Left forelimb (tissue), 1 donor: ENCODE data around the gene TBL1XR1.
"Not testable (repeated sequence)": the region's sequence is repeated elsewhere in the genome, so short reads cannot be mapped to it uniquely, and the experiment has no call there.

Experiments used
- DNase-seq: peaks from one replicate; pipeline ENCODE4 v3.0.0-alpha.2; 2018; ENCODE audit warnings: low spot score

TBL1XR1 gene

GRCh38 chr3:177141471-177141870, 55.8 kb downstream of the TBL1XR1 start:
- DNase-seq, result no peak

- DNase-seq, result not testable (repeated sequence)
These were observed 58.1 kb downstream of the TBL1XR1 start for GRCh38 chr3:177139220-177139619.

- no peak for DNase-seq
These were observed 59.2 kb downstream of the TBL1XR1 start for GRCh38 chr3:177137774-177138705.

- no peak for DNase-seq
These were observed 60.5 kb downstream of the TBL1XR1 start for GRCh38 chr3:177136741-177137140.

- DNase-seq, result no peak
These were observed 61.3 kb downstream of the TBL1XR1 start for GRCh38 chr3:177135841-177136492.

GRCh38 chr3:177134816-177135210, 62.5 kb downstream of the TBL1XR1 start:
- no peak for DNase-seq

- no peak for DNase-seq
These were observed 63.1 kb downstream of the TBL1XR1 start for GRCh38 chr3:177133860-177134815.

- DNase-seq, result no peak
These were observed 65.2 kb downstream of the TBL1XR1 start for GRCh38 chr3:177131927-177132636.

GRCh38 chr3:177127008-177127407, 70.3 kb downstream of the TBL1XR1 start:
- no peak for DNase-seq

- no peak for DNase-seq
These were observed 71.1 kb downstream of the TBL1XR1 start for GRCh38 chr3:177126015-177126773.

GRCh38 chr3:177124882-177125281, 72.4 kb downstream of the TBL1XR1 start:
- DNase-seq, result no peak

- no peak for DNase-seq
These were observed 73.5 kb downstream of the TBL1XR1 start for GRCh38 chr3:177123822-177124221.

- no peak for DNase-seq
These were observed 75.0 kb downstream of the TBL1XR1 start for GRCh38 chr3:177122183-177122856.

- no peak for DNase-seq
These were observed 77.5 kb downstream of the TBL1XR1 start for GRCh38 chr3:177119829-177120228.

- no peak for DNase-seq
These were observed 83.0 kb downstream of the TBL1XR1 start for GRCh38 chr3:177114253-177114652.

GRCh38 chr3:177111541-177111949, 85.7 kb downstream of the TBL1XR1 start:
- no peak for DNase-seq

GRCh38 chr3:177110895-177111294, 86.4 kb downstream of the TBL1XR1 start:
- no peak for DNase-seq

GRCh38 chr3:177110386-177110785, 86.9 kb downstream of the TBL1XR1 start:
- DNase-seq, result no peak

- no peak for DNase-seq
These were observed 87.5 kb downstream of the TBL1XR1 start for GRCh38 chr3:177109688-177110330.

GRCh38 chr3:177108648-177109047, 88.6 kb downstream of the TBL1XR1 start:
- DNase-seq, result no peak
